K562 (cell line): ENCODE results near the gene PPM1D. TPM values are rescaled to one million over a fixed set of nuclear protein-coding genes. Genes with fewer than 3 reads are reported as not detected.
A peak's percentile ranks its signal among the peaks of the same experiment; 100 is the strongest.

Source experiments
- ASH1L ChIP-seq: fragments of 450-650 bp; IDR thresholded peaks from 2 replicates; pipeline ENCODE4 v1.6.1; 2018; ENCODE audit warnings: borderline replicate concordance, mild to moderate bottlenecking, low read depth; ENCODE audit not compliant: partially characterized antibody
- ATF7 ChIP-seq: fragments of 450-650 bp; IDR thresholded peaks from 2 replicates; pipeline ENCODE4 v1.7.1; 2014; ENCODE audit warnings: mild to moderate bottlenecking, moderate library complexity
- CBX3 ChIP-seq, 2 experiments: IDR thresholded peaks; 1 replicate in 1 of 2; 2 replicates in 1 of 2; pipeline ENCODE4 v1.6.1; 2012; ENCODE audit warnings: inconsistent platforms in 2 of 2, low read length in 2 of 2, borderline replicate concordance in 1 of 2, control low read depth in 1 of 2
- CSDE1 ChIP-seq, 2 experiments: fragments of 450-650 bp; IDR thresholded peaks; 2 replicates each; pipeline ENCODE4 v1.6.1; 2016; ENCODE audit warnings: mild to moderate bottlenecking in 1 of 2
- ESRRB ChIP-seq: fragments of 250-450 bp; sonication (Bioruptor Pico); IDR thresholded peaks from 2 replicates; pipeline ENCODE4 v1.5.0; 2020; ENCODE audit warnings: mild to moderate bottlenecking, moderate library complexity, borderline replicate concordance
- GATAD2B ChIP-seq: fragments of 450-650 bp; IDR thresholded peaks from 2 replicates; pipeline ENCODE4 v1.6.1; 2017; ENCODE audit warnings: mild to moderate bottlenecking, borderline replicate concordance
- KDM4B ChIP-seq, 2 experiments: fragments of 450-650 bp in 1 of 2; sonication (generic) in 1 of 2; IDR thresholded peaks; 2 replicates each; pipeline ENCODE4 v1.6.1; 2016 to 2017; ENCODE audit warnings: borderline replicate concordance in 2 of 2, antibody characterized with exemption in 1 of 2, low read depth in 1 of 2, mild to moderate bottlenecking in 1 of 2
- NFE2L1 ChIP-seq: fragments of 450-650 bp; IDR thresholded peaks from 2 replicates; pipeline ENCODE4 v1.6.1; 2016; ENCODE audit warnings: missing genetic modification characterization, low read depth, mild to moderate bottlenecking, missing compliant biosample characterization, moderate library complexity, borderline replicate concordance
- POLR2B ChIP-seq: fragments of 450-650 bp; IDR thresholded peaks from 2 replicates; pipeline ENCODE4 v1.6.1; 2018; ENCODE audit warnings: low read depth; ENCODE audit not compliant: partially characterized antibody
- POLR2H ChIP-seq: IDR thresholded peaks from 2 replicates; pipeline ENCODE4 v1.6.1; 2016; ENCODE audit warnings: missing genetic modification characterization, low read depth, mild to moderate bottlenecking, control low read depth, missing compliant biosample characterization, moderate library complexity
- PPARD ChIP-seq: fragments of 250-450 bp; sonication (Bioruptor Pico); IDR thresholded peaks from 2 replicates; pipeline ENCODE4 v1.8.0; 2022; ENCODE audit warnings: inconsistent platforms, mild to moderate bottlenecking, moderate library complexity
- SMAD4 ChIP-seq: fragments of 250-450 bp; sonication (Bioruptor Pico); conservative IDR thresholded peaks from 2 replicates; pipeline ENCODE4 v1.8.0; 2021; ENCODE audit warnings: inconsistent platforms, mild to moderate bottlenecking, moderate library complexity
- TCFL5 ChIP-seq: fragments of 250-450 bp; sonication (Bioruptor Pico); conservative IDR thresholded peaks from 2 replicates; pipeline ENCODE4 v1.6.1; 2021; ENCODE audit warnings: mild to moderate bottlenecking, moderate library complexity, matching md5 sums
- ZFP1 ChIP-seq: fragments of 450-650 bp; formaldehyde crosslinking; IDR thresholded peaks from 2 replicates; pipeline ENCODE4 v1.4.0; 2020; ENCODE audit warnings: mild to moderate bottlenecking, mixed read lengths
- ZNF217 ChIP-seq: sonication (generic); formaldehyde crosslinking; IDR thresholded peaks from 2 replicates; pipeline ENCODE4 v1.8.0; 2022; ENCODE audit warnings: mild to moderate bottlenecking, missing genetic modification reagents
- ZNF778 ChIP-seq: fragments of 450-650 bp; formaldehyde crosslinking; IDR thresholded peaks from 2 replicates; pipeline ENCODE4 v1.4.0; 2020; ENCODE audit warnings: mild to moderate bottlenecking, moderate library complexity
- polyA plus RNA-seq, 8 experiments: library from polyadenylated mRNA; depleted of rRNA in 4 of 8; stranded (reverse) in 5 of 8; unstranded in 3 of 8; fragments of >200 nt; fragmentation: Nextera tagmentation in 2 of 8; fragmentation: Illumina TruSeq in 1 of 8; extraction: Ambion mirVana in 2 of 8; extraction: Trizol in 1 of 8; gene quantifications; 2 replicates each; pipeline versions ENCODE4 v1.2.1 to v1.2.3, GENCODE V29; 2011 to 2014; ENCODE audit warnings: inconsistent platforms in 1 of 8, missing spikeins in 1 of 8
- total RNA-seq, 7 experiments: library from RNA; depleted of rRNA in 6 of 7; stranded (reverse); fragments of >200 nt in 6 of 7; fragmentation: Illumina TruSeq in 2 of 7; extraction: Trizol in 2 of 7; gene quantifications; 2 replicates each; pipeline versions ENCODE4 v1.2.1 to v1.2.3, GENCODE V29; 2011 to 2021; ENCODE audit warnings: low replicate concordance in 1 of 7
- TF ChIP-seq, protein P1 (sequence below), 2 experiments: IDR thresholded peaks; 2 replicates each; pipeline ENCODE4 v1.6.1; 2012; ENCODE audit warnings: improper control_type of control experiment in 2 of 2, low read depth in 2 of 2, low read length in 2 of 2, borderline replicate concordance in 1 of 2
- TF ChIP-seq, protein P2 (sequence below): sonication (generic); formaldehyde crosslinking; IDR thresholded peaks from 2 replicates; pipeline ENCODE4 v1.8.1; 2022; ENCODE audit warnings: missing genetic modification reagents
- TF ChIP-seq, protein P3 (sequence below): fragments of 250-450 bp; sonication (Bioruptor Pico); IDR thresholded peaks from 2 replicates; pipeline ENCODE4 v1.8.0; 2021; ENCODE audit warnings: moderate library complexity, mild to moderate bottlenecking, inconsistent platforms
- TF ChIP-seq, protein P4 (sequence below), 2 experiments: fragments of 250-450 bp in 1 of 2; fragments of 450-650 bp in 1 of 2; sonication (Bioruptor Pico) in 1 of 2; IDR thresholded peaks; 2 replicates each; pipeline versions ENCODE4 v1.6.1 to v1.8.0; 2016 to 2021; ENCODE audit warnings: mild to moderate bottlenecking in 2 of 2, moderate library complexity in 2 of 2, missing compliant biosample characterization in 1 of 2, missing genetic modification characterization in 1 of 2
- TF ChIP-seq, protein P5 (sequence below), 2 experiments: fragments of 450-650 bp in 1 of 2; sonication (generic) in 1 of 2; formaldehyde crosslinking in 1 of 2; IDR thresholded peaks in 1 of 2; conservative IDR thresholded peaks in 1 of 2; 2 replicates each; pipeline versions ENCODE4 v1.6.1 to v1.8.1; 2016 to 2023; ENCODE audit warnings: mild to moderate bottlenecking in 2 of 2, moderate library complexity in 2 of 2, inconsistent platforms in 1 of 2, missing genetic modification reagents in 1 of 2

The PPM1D gene
- total and polyA plus RNA-seq, 9 of the 15 experiments (the other 6 are each of a cell fraction or from before 2014, with no cell fraction given) = 2.1 to 19.0 (median 7.8) TPM

DNA sequence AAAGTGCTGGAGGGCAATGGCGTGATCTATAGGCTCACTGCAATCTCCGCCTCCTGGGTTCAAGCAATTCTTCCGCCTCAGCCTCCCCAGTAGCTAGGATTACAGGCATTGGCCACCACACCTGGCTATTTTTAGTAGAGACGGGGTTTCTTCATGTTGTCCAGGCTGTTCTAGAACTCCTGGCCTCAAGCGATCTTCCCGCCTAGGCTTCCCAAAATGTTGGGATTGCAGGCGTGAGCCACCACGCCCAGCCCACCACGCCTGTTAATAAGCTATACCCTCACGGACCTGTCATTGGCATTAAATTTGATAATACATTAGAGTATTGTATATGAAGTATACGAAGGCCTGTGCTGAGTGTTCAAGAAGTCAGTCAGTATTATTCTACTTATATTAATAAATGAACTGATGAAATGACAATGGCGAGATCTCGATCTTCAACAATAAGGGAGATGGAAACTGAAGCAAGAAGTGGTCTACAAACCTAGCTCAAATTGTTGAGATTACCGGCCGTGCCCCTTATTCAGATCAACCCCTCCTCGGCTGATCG, 76.8 kb downstream of the PPM1D start (continued):
- TF ChIP-seq PPARD (CRISPR knock-in tag) = no peak
- TF ChIP-seq, protein P1, sequence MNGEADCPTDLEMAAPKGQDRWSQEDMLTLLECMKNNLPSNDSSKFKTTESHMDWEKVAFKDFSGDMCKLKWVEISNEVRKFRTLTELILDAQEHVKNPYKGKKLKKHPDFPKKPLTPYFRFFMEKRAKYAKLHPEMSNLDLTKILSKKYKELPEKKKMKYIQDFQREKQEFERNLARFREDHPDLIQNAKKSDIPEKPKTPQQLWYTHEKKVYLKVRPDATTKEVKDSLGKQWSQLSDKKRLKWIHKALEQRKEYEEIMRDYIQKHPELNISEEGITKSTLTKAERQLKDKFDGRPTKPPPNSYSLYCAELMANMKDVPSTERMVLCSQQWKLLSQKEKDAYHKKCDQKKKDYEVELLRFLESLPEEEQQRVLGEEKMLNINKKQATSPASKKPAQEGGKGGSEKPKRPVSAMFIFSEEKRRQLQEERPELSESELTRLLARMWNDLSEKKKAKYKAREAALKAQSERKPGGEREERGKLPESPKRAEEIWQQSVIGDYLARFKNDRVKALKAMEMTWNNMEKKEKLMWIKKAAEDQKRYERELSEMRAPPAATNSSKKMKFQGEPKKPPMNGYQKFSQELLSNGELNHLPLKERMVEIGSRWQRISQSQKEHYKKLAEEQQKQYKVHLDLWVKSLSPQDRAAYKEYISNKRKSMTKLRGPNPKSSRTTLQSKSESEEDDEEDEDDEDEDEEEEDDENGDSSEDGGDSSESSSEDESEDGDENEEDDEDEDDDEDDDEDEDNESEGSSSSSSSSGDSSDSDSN (IDR thresholded peaks at IDR 0.05; ENCODE audit: borderline replicate concordance in 1 of 2, low read depth in 2 of 2, low read length in 2 of 2) = no peak
- no peak for TF ChIP-seq ASH1L
- TF ChIP-seq, protein P2, sequence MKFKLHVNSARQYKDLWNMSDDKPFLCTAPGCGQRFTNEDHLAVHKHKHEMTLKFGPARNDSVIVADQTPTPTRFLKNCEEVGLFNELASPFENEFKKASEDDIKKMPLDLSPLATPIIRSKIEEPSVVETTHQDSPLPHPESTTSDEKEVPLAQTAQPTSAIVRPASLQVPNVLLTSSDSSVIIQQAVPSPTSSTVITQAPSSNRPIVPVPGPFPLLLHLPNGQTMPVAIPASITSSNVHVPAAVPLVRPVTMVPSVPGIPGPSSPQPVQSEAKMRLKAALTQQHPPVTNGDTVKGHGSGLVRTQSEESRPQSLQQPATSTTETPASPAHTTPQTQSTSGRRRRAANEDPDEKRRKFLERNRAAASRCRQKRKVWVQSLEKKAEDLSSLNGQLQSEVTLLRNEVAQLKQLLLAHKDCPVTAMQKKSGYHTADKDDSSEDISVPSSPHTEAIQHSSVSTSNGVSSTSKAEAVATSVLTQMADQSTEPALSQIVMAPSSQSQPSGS (CRISPR knock-in tag) = no peak
- TF ChIP-seq CSDE1 (IDR thresholded peaks at IDR 0.05) = no peak
- no peak for TF ChIP-seq TCFL5
- no peak for TF ChIP-seq ZNF778 (CRISPR knock-in tag)
- TF ChIP-seq POLR2B = peak; percentile 65
- no peak for TF ChIP-seq ESRRB (CRISPR knock-in tag)
- TF ChIP-seq, protein P3, sequence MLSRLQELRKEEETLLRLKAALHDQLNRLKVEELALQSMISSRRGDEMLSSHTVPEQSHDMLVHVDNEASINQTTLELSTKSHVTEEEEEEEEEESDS = no peak
- TF ChIP-seq, protein P4, sequence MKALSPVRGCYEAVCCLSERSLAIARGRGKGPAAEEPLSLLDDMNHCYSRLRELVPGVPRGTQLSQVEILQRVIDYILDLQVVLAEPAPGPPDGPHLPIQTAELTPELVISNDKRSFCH (CRISPR knock-in tag; IDR thresholded peaks at IDR 0.05) = no peak
- TF ChIP-seq, protein P4 (tag; IDR thresholded peaks at IDR 0.05) = no peak
- no peak for TF ChIP-seq SMAD4
- TF ChIP-seq CBX3 (IDR thresholded peaks at IDR 0.05; ENCODE audit: borderline replicate concordance in 1 of 2, low read length in 2 of 2) = 0 out of 3 replicates have a peak, but pooled peaks of 1 of the 2 experiments have one; percentile 7
- TF ChIP-seq, protein P5, sequence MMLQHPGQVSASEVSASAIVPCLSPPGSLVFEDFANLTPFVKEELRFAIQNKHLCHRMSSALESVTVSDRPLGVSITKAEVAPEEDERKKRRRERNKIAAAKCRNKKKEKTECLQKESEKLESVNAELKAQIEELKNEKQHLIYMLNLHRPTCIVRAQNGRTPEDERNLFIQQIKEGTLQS (IDR thresholded peaks at IDR 0.05) = no peak
- TF ChIP-seq, protein P5 (CRISPR knock-in tag; conservative IDR thresholded peaks at IDR 0.05) = 0 out of 2 replicates have a peak, but pooled peaks have one; percentile 8
- peak; percentile 62; the same call in 1 of the 2 replicates for TF ChIP-seq POLR2H (tag)
- no peak for TF ChIP-seq NFE2L1 (tag)
- no peak for TF ChIP-seq ATF7
- no peak for TF ChIP-seq ZNF217 (CRISPR knock-in tag)
- no peak for TF ChIP-seq GATAD2B
- TF ChIP-seq ZFP1 (CRISPR knock-in tag) = no peak
- TF ChIP-seq KDM4B (IDR thresholded peaks at IDR 0.05; ENCODE audit: borderline replicate concordance in 2 of 2, low read depth in 1 of 2) = no peak
